Measurements from ENCODE around the gene DIDO1. TPM values are rescaled to one million over a fixed set of nuclear protein-coding genes. Genes with fewer than 3 reads are reported as not detected.

Gene DIDO1
- total and polyA plus RNA-seq, 9 of the 15 experiments (the other 6 are each of a cell fraction or from before 2014, with no cell fraction given), result 4.4 to 46.8 (median 31.2) TPM

DNA sequence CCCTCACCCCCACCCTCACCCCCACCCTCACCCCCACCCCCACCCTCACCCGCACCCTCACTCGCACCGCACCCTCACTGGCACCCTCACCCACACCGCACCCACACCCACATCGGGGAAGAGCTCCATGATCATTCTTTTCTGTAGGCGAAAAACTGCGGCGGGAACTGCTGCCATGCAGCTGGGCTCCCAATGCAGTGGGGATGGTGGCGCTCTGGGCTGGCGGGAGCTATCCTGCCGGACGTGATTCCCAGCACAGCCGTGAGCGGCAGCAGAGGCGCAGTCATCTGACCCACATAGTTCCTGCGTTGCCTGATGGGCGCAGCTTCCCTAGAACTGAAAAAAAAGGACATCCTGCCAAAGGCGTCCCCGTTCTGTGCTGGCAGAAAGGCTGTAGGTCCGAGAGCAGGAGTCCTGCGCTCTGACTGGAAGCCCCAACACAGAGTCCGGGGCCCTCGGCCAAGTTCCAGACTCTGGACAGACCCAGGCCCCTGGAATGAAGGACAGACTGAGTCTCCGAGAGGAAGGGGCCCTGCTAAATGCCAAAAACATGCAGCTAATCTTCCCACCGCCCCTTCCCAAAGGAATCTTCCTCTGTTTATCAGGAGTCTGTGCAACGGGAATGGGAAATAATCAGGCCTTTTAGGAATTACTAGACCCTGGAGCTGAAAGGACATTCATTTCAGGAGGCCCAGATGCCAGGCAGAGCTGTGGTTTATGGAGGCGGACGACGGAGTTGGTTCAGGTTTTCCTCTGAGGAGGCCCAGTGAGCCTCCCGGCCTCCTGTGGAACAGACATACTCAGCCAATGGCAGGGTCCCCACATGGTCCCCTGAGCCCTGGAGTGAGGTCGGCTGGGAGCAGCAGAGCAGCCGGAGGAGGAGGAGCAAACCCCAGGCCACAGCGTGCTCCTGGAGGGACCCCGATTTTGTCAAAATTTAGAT lies 50.6 kb downstream of the DIDO1 start (continued):
- TF ChIP-seq SMAD1 (IDR thresholded peaks at IDR 0.05; ENCODE audit: low read depth, low read length, partially characterized antibody), result peak; percentile 26
- no peak for TF ChIP-seq NR0B1 (IDR thresholded peaks at IDR 0.05; ENCODE audit: partially characterized antibody)
- TF ChIP-seq WHSC1 (IDR thresholded peaks at IDR 0.05; ENCODE audit: low read length), result no peak
- TF ChIP-seq KHSRP (IDR thresholded peaks at IDR 0.05), result no peak
- no peak for TF ChIP-seq ZNF780A (CRISPR knock-in tag; IDR thresholded peaks at IDR 0.05)
- 0 out of 2 replicates have a peak, but pooled peaks have one; percentile 33 for TF ChIP-seq CBFB (CRISPR knock-in tag; IDR thresholded peaks at IDR 0.05)
- TF ChIP-seq SMARCA5 (IDR thresholded peaks at IDR 0.05), result no peak
- TF ChIP-seq, protein P1, sequence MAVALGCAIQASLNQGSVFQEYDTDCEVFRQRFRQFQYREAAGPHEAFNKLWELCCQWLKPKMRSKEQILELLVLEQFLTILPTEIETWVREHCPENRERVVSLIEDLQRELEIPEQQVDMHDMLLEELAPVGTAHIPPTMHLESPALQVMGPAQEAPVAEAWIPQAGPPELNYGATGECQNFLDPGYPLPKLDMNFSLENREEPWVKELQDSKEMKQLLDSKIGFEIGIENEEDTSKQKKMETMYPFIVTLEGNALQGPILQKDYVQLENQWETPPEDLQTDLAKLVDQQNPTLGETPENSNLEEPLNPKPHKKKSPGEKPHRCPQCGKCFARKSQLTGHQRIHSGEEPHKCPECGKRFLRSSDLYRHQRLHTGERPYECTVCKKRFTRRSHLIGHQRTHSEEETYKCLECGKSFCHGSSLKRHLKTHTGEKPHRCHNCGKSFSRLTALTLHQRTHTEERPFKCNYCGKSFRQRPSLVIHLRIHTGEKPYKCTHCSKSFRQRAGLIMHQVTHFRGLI (CRISPR knock-in tag; IDR thresholded peaks at IDR 0.05), result no peak
- no peak for TF ChIP-seq ZNF764 (CRISPR knock-in tag; IDR thresholded peaks at IDR 0.05; ENCODE audit: low read depth)
- peak; percentile 68 for TF ChIP-seq CREM (IDR thresholded peaks at IDR 0.05; ENCODE audit: low read depth)
- no peak for TF ChIP-seq HIVEP1 (CRISPR knock-in tag; IDR thresholded peaks at IDR 0.05)
- peak; percentile 63; the same call in 1 of the 2 replicates for TF ChIP-seq ZNF143 (CRISPR knock-in tag; IDR thresholded peaks at IDR 0.05)
- TF ChIP-seq, protein P2, sequence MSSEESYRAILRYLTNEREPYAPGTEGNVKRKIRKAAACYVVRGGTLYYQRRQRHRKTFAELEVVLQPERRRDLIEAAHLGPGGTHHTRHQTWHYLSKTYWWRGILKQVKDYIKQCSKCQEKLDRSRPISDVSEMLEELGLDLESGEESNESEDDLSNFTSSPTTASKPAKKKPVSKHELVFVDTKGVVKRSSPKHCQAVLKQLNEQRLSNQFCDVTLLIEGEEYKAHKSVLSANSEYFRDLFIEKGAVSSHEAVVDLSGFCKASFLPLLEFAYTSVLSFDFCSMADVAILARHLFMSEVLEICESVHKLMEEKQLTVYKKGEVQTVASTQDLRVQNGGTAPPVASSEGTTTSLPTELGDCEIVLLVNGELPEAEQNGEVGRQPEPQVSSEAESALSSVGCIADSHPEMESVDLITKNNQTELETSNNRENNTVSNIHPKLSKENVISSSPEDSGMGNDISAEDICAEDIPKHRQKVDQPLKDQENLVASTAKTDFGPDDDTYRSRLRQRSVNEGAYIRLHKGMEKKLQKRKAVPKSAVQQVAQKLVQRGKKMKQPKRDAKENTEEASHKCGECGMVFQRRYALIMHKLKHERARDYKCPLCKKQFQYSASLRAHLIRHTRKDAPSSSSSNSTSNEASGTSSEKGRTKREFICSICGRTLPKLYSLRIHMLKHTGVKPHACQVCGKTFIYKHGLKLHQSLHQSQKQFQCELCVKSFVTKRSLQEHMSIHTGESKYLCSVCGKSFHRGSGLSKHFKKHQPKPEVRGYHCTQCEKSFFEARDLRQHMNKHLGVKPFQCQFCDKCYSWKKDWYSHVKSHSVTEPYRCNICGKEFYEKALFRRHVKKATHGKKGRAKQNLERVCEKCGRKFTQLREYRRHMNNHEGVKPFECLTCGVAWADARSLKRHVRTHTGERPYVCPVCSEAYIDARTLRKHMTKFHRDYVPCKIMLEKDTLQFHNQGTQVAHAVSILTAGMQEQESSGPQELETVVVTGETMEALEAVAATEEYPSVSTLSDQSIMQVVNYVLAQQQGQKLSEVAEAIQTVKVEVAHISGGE (CRISPR knock-in tag; IDR thresholded peaks at IDR 0.05), result peak in 1 of 3 experiments; percentile 19; a peak in 1 of 6 replicates
- TF ChIP-seq ZSCAN32 (CRISPR knock-in tag; IDR thresholded peaks at IDR 0.05), result no peak
- TF ChIP-seq HOXB6 (CRISPR knock-in tag; IDR thresholded peaks at IDR 0.05; ENCODE audit: borderline replicate concordance), result no peak
- no peak for TF ChIP-seq PTTG1 (tag; IDR thresholded peaks at IDR 0.05; ENCODE audit: low read depth)
- TF ChIP-seq KDM4B (IDR thresholded peaks at IDR 0.05; ENCODE audit: borderline replicate concordance in 2 of 2, low read depth in 1 of 2), result no peak
- no peak for TF ChIP-seq FOXO4 (CRISPR knock-in tag; IDR thresholded peaks at IDR 0.05)
- TF ChIP-seq FOXP1 (CRISPR knock-in tag; IDR thresholded peaks at IDR 0.05), result no peak
- no peak for TF ChIP-seq RBM39 (optimal IDR thresholded peaks at IDR 0.05; ENCODE audit: low read depth, low read length)

Data from K562 (cell line).